K562 (cell line): ENCODE measurements around the gene NTSR1. TPM values are rescaled to one million over a fixed set of nuclear protein-coding genes. Genes with fewer than 3 reads are reported as not detected.

Experiments
- BRF2 ChIP-seq: IDR thresholded peaks from 3 replicates; pipeline ENCODE4 v1.6.1; 2011; ENCODE audit warnings: borderline replicate concordance, mild to moderate bottlenecking; ENCODE audit not compliant: insufficient read length, insufficient read depth
- CTCF ChIP-seq, 3 experiments: IDR thresholded peaks in 2 of 3; conservative IDR thresholded peaks in 1 of 3; 2 replicates each; pipeline ENCODE4 v1.5.1; 2011 to 2012; ENCODE audit warnings: low read length in 3 of 3, mild to moderate bottlenecking in 3 of 3, control low read depth in 2 of 3, improper control_type of control experiment in 1 of 3, inconsistent platforms in 1 of 3, low read depth in 1 of 3, mixed read lengths in 1 of 3, moderate library complexity in 1 of 3; ENCODE audit not compliant: insufficient read depth in 2 of 3
- FOS ChIP-seq: IDR thresholded peaks from 3 replicates; pipeline ENCODE4 v1.6.1; 2011; ENCODE audit not compliant: insufficient read length; ENCODE audit errors: extremely low read depth
- HDAC1 ChIP-seq, 2 experiments: fragments of 450-650 bp; IDR thresholded peaks; 2 replicates each; pipeline ENCODE4 v1.6.1; 2016 to 2017; ENCODE audit warnings: inconsistent platforms in 1 of 2, mild to moderate bottlenecking in 1 of 2, moderate library complexity in 1 of 2
- HDAC8 ChIP-seq: fragments of 450-650 bp; IDR thresholded peaks from 2 replicates; pipeline ENCODE4 v1.6.1; 2016; ENCODE audit warnings: mild to moderate bottlenecking, missing genetic modification characterization, moderate library complexity, missing compliant biosample characterization
- HOMEZ ChIP-seq: fragments of 250-450 bp; sonication (Bioruptor Pico); IDR thresholded peaks from 2 replicates; pipeline ENCODE4 v1.4.0; 2020; ENCODE audit warnings: mild to moderate bottlenecking, moderate library complexity
- HOXB6 ChIP-seq: fragments of 250-450 bp; sonication (Bioruptor Pico); IDR thresholded peaks from 2 replicates; pipeline ENCODE4 v1.5.1; 2022; ENCODE audit warnings: mild to moderate bottlenecking, borderline replicate concordance
- MTA2 ChIP-seq: fragments of 450-650 bp; IDR thresholded peaks from 2 replicates; pipeline ENCODE4 v1.6.1; 2016; ENCODE audit warnings: low read depth
- NCOA1 ChIP-seq: fragments of 450-650 bp; IDR thresholded peaks from 2 replicates; pipeline ENCODE4 v1.6.1; 2016; ENCODE audit warnings: low read depth
- NCOA4 ChIP-seq: fragments of 450-650 bp; IDR thresholded peaks from 2 replicates; pipeline ENCODE4 v1.6.1; 2018; ENCODE audit warnings: mild to moderate bottlenecking; ENCODE audit not compliant: partially characterized antibody
- PML ChIP-seq: IDR thresholded peaks from 2 replicates; pipeline ENCODE4 v1.6.1; 2012; ENCODE audit warnings: low read length, inconsistent platforms
- POU5F1 ChIP-seq: fragments of 150-350 bp; IDR thresholded peaks from 2 replicates; pipeline ENCODE4 v1.6.1; 2014; ENCODE audit warnings: borderline replicate concordance, low read length, low read depth, mild to moderate bottlenecking; ENCODE audit not compliant: partially characterized antibody
- SRSF1 ChIP-seq: fragments of 200-400 bp; formaldehyde crosslinking; IDR thresholded peaks from 2 replicates; pipeline ENCODE4 v1.6.1; 2017; ENCODE audit warnings: mild to moderate bottlenecking, low read depth, low read length, moderate library complexity
- TARDBP ChIP-seq: fragments of 450-650 bp; IDR thresholded peaks from 2 replicates; pipeline ENCODE4 v1.6.1; 2016
- TEAD1 ChIP-seq, 2 experiments: fragments of 450-650 bp in 1 of 2; sonication (generic) in 1 of 2; formaldehyde crosslinking; IDR thresholded peaks; 2 replicates each; pipeline versions ENCODE4 v1.4.0 to v1.8.0; 2020 to 2022; ENCODE audit warnings: mild to moderate bottlenecking in 2 of 2, missing genetic modification reagents in 1 of 2
- XRCC3 ChIP-seq: fragments of 450-650 bp; IDR thresholded peaks from 2 replicates; pipeline ENCODE4 v1.6.1; 2017; ENCODE audit warnings: mild to moderate bottlenecking, moderate library complexity
- ZFP91 ChIP-seq: sonication (generic); formaldehyde crosslinking; IDR thresholded peaks from 2 replicates; pipeline ENCODE4 v1.8.0; 2022; ENCODE audit warnings: mild to moderate bottlenecking, missing genetic modification reagents
- ZKSCAN3 ChIP-seq: fragments of 250-450 bp; sonication (Bioruptor Pico); IDR thresholded peaks from 2 replicates; pipeline ENCODE4 v1.4.0; 2020
- ZNF143 ChIP-seq: sonication (generic); formaldehyde crosslinking; IDR thresholded peaks from 2 replicates; pipeline ENCODE4 v1.9.0; 2022; ENCODE audit warnings: mild to moderate bottlenecking, missing genetic modification reagents
- ZNF583 ChIP-seq: fragments of 250-450 bp; sonication (Bioruptor Pico); IDR thresholded peaks from 2 replicates; pipeline ENCODE4 v1.4.0; 2020
- ZNF655 ChIP-seq: fragments of 250-450 bp; sonication (Bioruptor Pico); IDR thresholded peaks from 2 replicates; pipeline ENCODE4 v1.5.0; 2021
- polyA plus RNA-seq, 8 experiments: library from polyadenylated mRNA; depleted of rRNA in 4 of 8; stranded (reverse) in 5 of 8; unstranded in 3 of 8; fragments of >200 nt; fragmentation: Nextera tagmentation in 2 of 8; fragmentation: Illumina TruSeq in 1 of 8; extraction: Ambion mirVana in 2 of 8; extraction: Trizol in 1 of 8; gene quantifications; 2 replicates each; pipeline versions ENCODE4 v1.2.1 to v1.2.3, GENCODE V29; 2011 to 2014; ENCODE audit warnings: inconsistent platforms in 1 of 8, missing spikeins in 1 of 8
- total RNA-seq, 7 experiments: library from RNA; depleted of rRNA in 6 of 7; stranded (reverse); fragments of >200 nt in 6 of 7; fragmentation: Illumina TruSeq in 2 of 7; extraction: Trizol in 2 of 7; gene quantifications; 2 replicates each; pipeline versions ENCODE4 v1.2.1 to v1.2.3, GENCODE V29; 2011 to 2021; ENCODE audit warnings: low replicate concordance in 1 of 7

Gene NTSR1
- total and polyA plus RNA-seq, 9 of the 15 experiments (the other 6 are each of a cell fraction or from before 2014, with no cell fraction given): 0.04 to 0.40 (median 0.13) TPM; not detected in 3

- TF ChIP-seq HDAC1 (IDR thresholded peaks at IDR 0.05) (peak in 1 of 2 experiments; percentile 75; a peak in 2 of 4 replicates), ZNF583 (CRISPR knock-in tag) (no peak), ZFP91 (CRISPR knock-in tag) (no peak), ZNF143 (CRISPR knock-in tag) (no peak), HDAC8 (tag) (no peak), HOMEZ (CRISPR knock-in tag) (no peak), POU5F1 (no peak), SRSF1 (no peak), FOS (no peak), PML (no peak; the same call in 1 of the 2 replicates), CTCF (IDR thresholded peaks at IDR 0.05 in 2 of 3, conservative IDR thresholded peaks at IDR 0.05 in 1 of 3; ENCODE audit: insufficient read depth in 2 of 3, low read depth in 1 of 3, low read length in 3 of 3) (no peak), ZNF655 (no peak), XRCC3 (no peak), TARDBP (no peak; the same call in 1 of the 2 replicates), MTA2 (peak; percentile 53), BRF2 (no peak), NCOA1 (peak; percentile 27; the same call in 1 of the 2 replicates), ZKSCAN3 (CRISPR knock-in tag) (no peak), HOXB6 (CRISPR knock-in tag) (no peak), NCOA4 (no peak), TEAD1 (CRISPR knock-in tag; IDR thresholded peaks at IDR 0.05) (peak in 1 of 2 experiments; percentile 55; a peak in 1 of 4 replicates)
These were observed 22.7 kb upstream of the NTSR1 start (continued) for GRCh38 chr20:62685781-62686555.
